Measurements from ENCODE around the gene NUPR2. TPM values are rescaled to one million over a fixed set of nuclear protein-coding genes. Genes with fewer than 3 reads are reported as not detected.

Gene NUPR2
- total RNA-seq, 4 donors from 2014 or later, result not detected

Other genes starting within 250 kb of the NUPR2 start
- 1 to 10 TPM in 3 of 4 donors, under 1 TPM in 1; 0.61 to 4.2 (median 1.5) TPM for gene ZNF713, start 229.0 kb downstream of the NUPR2 start, total RNA-seq
- 10 to 100 TPM; 14.0 to 38.3 (median 22.0) TPM for gene MRPS17, start 164.5 kb downstream of the NUPR2 start, total RNA-seq
- gene NIPSNAP2, start 151.8 kb downstream of the NUPR2 start, total RNA-seq, result 100 to 1,000 TPM; 234 to 382 (median 354) TPM
- 1 to 10 TPM; 2.1 to 4.7 (median 3.9) TPM for gene PSPH, start 65.0 kb downstream of the NUPR2 start, total RNA-seq
- 100 to 1,000 TPM in 3 of 4 donors, 10 to 100 TPM in 1; 95.9 to 158 (median 114) TPM for gene CCT6A, start 64.7 kb downstream of the NUPR2 start, total RNA-seq
- 10 to 100 TPM; 29.8 to 32.0 (median 31.1) TPM for gene SUMF2, start 52.1 kb downstream of the NUPR2 start, total RNA-seq
- gene PHKG1, start 23.5 kb downstream of the NUPR2 start, total RNA-seq, result 100 to 1,000 TPM in 1 of 4 donors, 10 to 100 TPM in 3; 30.1 to 211 (median 57.2) TPM
- 100 to 1,000 TPM; 540 to 822 (median 655) TPM for gene CHCHD2, start 9.9 kb downstream of the NUPR2 start, total RNA-seq

All from gastrocnemius medialis (tissue), 4 donors.